PC-3 (cell line): Measurements from ENCODE around the gene CIITA.

Experiments used
- CTCF ChIP-seq: fragments of 300-600 bp; sonication (generic); conservative IDR thresholded peaks from 2 replicates; pipeline ENCODE4 v1.5.1; 2017; ENCODE audit warnings: antibody characterized with exemption, low read depth, mild to moderate bottlenecking, low read length
- EZH2 ChIP-seq: fragments of 300-600 bp; sonication (generic); IDR thresholded peaks from one replicate; pipeline ENCODE4 v1.6.1; 2017; ENCODE audit warnings: antibody characterized with exemption, mild to moderate bottlenecking, low read length; ENCODE audit not compliant: unreplicated experiment

GRCh38 chr16:10933865-10934264 is 56.9 kb downstream of the CIITA start:
- TF ChIP-seq CTCF (no peak), EZH2 (no peak)
